Mesendoderm (in vitro differentiated cells): ENCODE measurements around the gene BCO1.

Experiments used
- DNase-seq: peaks from one replicate; pipeline ENCODE4 v3.0.0; 2013
- H2AK5ac ChIP-seq: 2 replicates; pipeline ENCODE4 v1.6.1; 2013; ENCODE audit warnings: low read length, inconsistent platforms
- H2BK120ac ChIP-seq: 2 replicates; pipeline ENCODE4 v1.6.1; 2013; ENCODE audit warnings: low read depth, mild to moderate bottlenecking, low read length, moderate library complexity, mixed read lengths
- H2BK15ac ChIP-seq: replicated peaks from 2 replicates; pipeline ENCODE4 v1.6.1; 2013; ENCODE audit warnings: low read depth, mild to moderate bottlenecking, moderate library complexity
- H2BK5ac ChIP-seq: 2 replicates; pipeline ENCODE4 v1.6.1; 2013; ENCODE audit warnings: low read length, inconsistent platforms
- H3K18ac ChIP-seq: 2 replicates; pipeline ENCODE4 v1.6.1; 2013; ENCODE audit warnings: mild to moderate bottlenecking, low read length, mixed read lengths
- H3K23ac ChIP-seq: one replicate; pipeline ENCODE4 v1.6.1; 2013; ENCODE audit warnings: low read length
- H3K27ac ChIP-seq: 2 replicates; pipeline ENCODE4 v1.5.1; 2013; ENCODE audit warnings: low read depth, mild to moderate bottlenecking, inconsistent platforms, low read length, moderate library complexity
- H3K27me3 ChIP-seq: 2 replicates; pipeline ENCODE4 v1.6.1; 2013; ENCODE audit warnings: low read length, control low read depth, mild to moderate bottlenecking, inconsistent platforms; ENCODE audit not compliant: insufficient read depth, poor library complexity
- H3K36me3 ChIP-seq: 2 replicates; pipeline ENCODE4 v1.6.1; 2013; ENCODE audit warnings: low read length, inconsistent platforms; ENCODE audit not compliant: control insufficient read depth, insufficient read depth
- H3K4ac ChIP-seq: one replicate; pipeline ENCODE4 v1.6.1; 2013; ENCODE audit warnings: low read depth, mild to moderate bottlenecking, low read length, moderate library complexity
- H3K4me1 ChIP-seq: 2 replicates; pipeline ENCODE4 v1.6.1; 2013; ENCODE audit warnings: low read depth, low read length, inconsistent platforms; ENCODE audit not compliant: control insufficient read depth
- H3K4me2 ChIP-seq: 2 replicates; pipeline ENCODE4 v1.6.1; 2013; ENCODE audit warnings: low read length
- H3K4me3 ChIP-seq: 2 replicates; pipeline ENCODE4 v1.5.1; 2013; ENCODE audit warnings: mild to moderate bottlenecking, low read length
- H3K56ac ChIP-seq: one replicate; pipeline ENCODE4 v1.6.1; 2013; ENCODE audit warnings: low read length
- H3K79me1 ChIP-seq: 2 replicates; pipeline ENCODE4 v1.6.1; 2013; ENCODE audit warnings: low read length, inconsistent platforms
- H3K79me2 ChIP-seq: 2 replicates; pipeline ENCODE4 v1.6.1; 2013; ENCODE audit warnings: mild to moderate bottlenecking, low read length; ENCODE audit not compliant: control insufficient read depth, insufficient read depth
- H3K9ac ChIP-seq: 2 replicates; pipeline ENCODE4 v1.6.1; 2013; ENCODE audit warnings: low read length, inconsistent platforms
- H4K5ac ChIP-seq: one replicate; pipeline ENCODE4 v1.6.1; 2013; ENCODE audit warnings: low read length
- H4K8ac ChIP-seq: one replicate; pipeline ENCODE4 v1.6.1; 2013; ENCODE audit warnings: low read depth, mild to moderate bottlenecking, control low read depth, low read length, moderate library complexity
- WGBS: extraction: QIAGEN DNeasy Blood & Tissue Kit; methylation state at CpG from one replicate; pipeline ENCODE4 v1.1.7; 2013; ENCODE audit warnings: low lambda C conversion rate, missing lambda C conversion rate; ENCODE audit not compliant: insufficient coverage; ENCODE audit errors: extremely low coverage; 5-methylcytosine and 5-hydroxymethylcytosine counted together

The BCO1 gene

GRCh38 chr16:81214745-81215166 lies 23.7 kb upstream of the BCO1 start:
- Histone ChIP-seq H3K56ac (no peak overlapping the region), H4K8ac (no peak overlapping the region), H3K23ac (no peak overlapping the region), H3K4me2 (no peak overlapping the region), H3K27me3 (no peaks in the 10 kb centered on the region), H3K79me2 (no peaks in the 10 kb centered on the region), H3K79me1 (no peaks in the 10 kb centered on the region), H2BK5ac (no peak overlapping the region), H3K18ac (no peak overlapping the region), H3K4ac (no peak overlapping the region), H3K9ac (no peak overlapping the region), H3K4me1 (no peaks in the 10 kb centered on the region), H2BK15ac (no peak overlapping the region), H2AK5ac (no peak overlapping the region), H2BK120ac (no peak overlapping the region), H3K36me3 (no peaks in the 10 kb centered on the region), H4K5ac (no peak overlapping the region), H3K4me3 (no peak overlapping the region), H3K27ac (no peak overlapping the region)
- no CpG with 5 or more reads among the region's 15 CpGs for WGBS
- peak; percentile 65 for DNase-seq

- Histone ChIP-seq H3K79me1 (no peaks in the 10 kb centered on the region), H3K79me2 (no peaks in the 10 kb centered on the region), H2AK5ac (no peak overlapping the region), H3K23ac (no peak overlapping the region), H4K8ac (no peak overlapping the region), H3K4me3 (no peak overlapping the region), H2BK15ac (no peak overlapping the region), H4K5ac (no peak overlapping the region), H3K18ac (no peak overlapping the region), H3K4me1 (no peaks in the 10 kb centered on the region), H3K27ac (no peak overlapping the region), H2BK5ac (no peak overlapping the region), H3K9ac (no peak overlapping the region), H3K4ac (no peak overlapping the region), H3K56ac (no peak overlapping the region), H3K4me2 (no peak overlapping the region), H3K27me3 (no peaks in the 10 kb centered on the region), H2BK120ac (no peak overlapping the region), H3K36me3 (no peaks in the 10 kb centered on the region)
- no peak for DNase-seq
- no CpG with 5 or more reads among the region's 16 CpGs for WGBS
Measured at GRCh38 chr16:81216114-81216513, 22.4 kb upstream of the BCO1 start.

GRCh38 chr16:81216706-81217105 lies 21.8 kb upstream of the BCO1 start:
- no peak overlapping the region for H3K56ac ChIP-seq
- H3K9ac ChIP-seq = no peak overlapping the region
- H3K4me1 ChIP-seq = no peaks in the 10 kb centered on the region
- no peak overlapping the region for H4K5ac ChIP-seq
- no peaks in the 10 kb centered on the region for H3K27me3 ChIP-seq
- H3K4ac ChIP-seq = no peak overlapping the region
- no peak overlapping the region for H3K4me3 ChIP-seq
- no peak overlapping the region for H3K27ac ChIP-seq
- H2BK5ac ChIP-seq = no peak overlapping the region
- no peak overlapping the region for H2AK5ac ChIP-seq
- no CpG with 5 or more reads among the region's 2 CpGs for WGBS
- H2BK120ac ChIP-seq = no peak overlapping the region
- no peak overlapping the region for H3K23ac ChIP-seq
- no peaks in the 10 kb centered on the region for H3K79me2 ChIP-seq
- no peak for DNase-seq
- H3K79me1 ChIP-seq = no peaks in the 10 kb centered on the region
- no peak overlapping the region for H3K18ac ChIP-seq
- H4K8ac ChIP-seq = no peak overlapping the region
- no peak overlapping the region for H2BK15ac ChIP-seq
- H3K4me2 ChIP-seq = no peak overlapping the region
- H3K36me3 ChIP-seq = no peaks in the 10 kb centered on the region

GRCh38 chr16:81219151-81219550 lies 19.3 kb upstream of the BCO1 start:
- no CpG with 5 or more reads among the region's 9 CpGs for whole genome bisulfite sequencing
- Histone ChIP-seq H3K27me3 (no peaks in the 10 kb centered on the region), H2BK120ac (no peak overlapping the region), H3K56ac (no peak overlapping the region), H2BK15ac (no peak overlapping the region), H3K4me3 (no peak overlapping the region), H3K27ac (no peak overlapping the region), H3K23ac (no peak overlapping the region), H3K18ac (no peak overlapping the region), H4K8ac (no peak overlapping the region), H3K79me1 (no peaks in the 10 kb centered on the region), H3K4me2 (no peak overlapping the region), H3K9ac (no peak overlapping the region), H2AK5ac (no peak overlapping the region), H3K4me1 (no peaks in the 10 kb centered on the region), H3K4ac (no peak overlapping the region), H3K79me2 (no peaks in the 10 kb centered on the region), H3K36me3 (no peaks in the 10 kb centered on the region), H2BK5ac (no peak overlapping the region), H4K5ac (no peak overlapping the region)
- DNase-seq = no peak

- no peak overlapping the region for H3K18ac ChIP-seq
- no peak overlapping the region for H2BK15ac ChIP-seq
- H4K5ac ChIP-seq = no peak overlapping the region
- no peaks in the 10 kb centered on the region for H3K27me3 ChIP-seq
- no CpG with 5 or more reads among the region's 9 CpGs for WGBS
- no peaks in the 10 kb centered on the region for H3K79me1 ChIP-seq
- H2AK5ac ChIP-seq = no peak overlapping the region
- H3K23ac ChIP-seq = no peak overlapping the region
- no peaks in the 10 kb centered on the region for H3K36me3 ChIP-seq
- H3K4ac ChIP-seq = no peak overlapping the region
- H3K56ac ChIP-seq = no peak overlapping the region
- no peak overlapping the region for H3K9ac ChIP-seq
- H4K8ac ChIP-seq = no peak overlapping the region
- no peaks in the 10 kb centered on the region for H3K79me2 ChIP-seq
- no peak overlapping the region for H2BK5ac ChIP-seq
- H3K4me3 ChIP-seq = no peak overlapping the region
- no peak overlapping the region for H2BK120ac ChIP-seq
- no peak overlapping the region for H3K27ac ChIP-seq
- no peak overlapping the region for H3K4me2 ChIP-seq
- DNase-seq = no peak
- H3K4me1 ChIP-seq = no peaks in the 10 kb centered on the region
Measured at GRCh38 chr16:81220349-81220748, 18.1 kb upstream of the BCO1 start.

GRCh38 chr16:81221731-81222130 lies 16.8 kb upstream of the BCO1 start:
- Histone ChIP-seq H3K79me2 (no peaks in the 10 kb centered on the region), H2BK5ac (no peak overlapping the region), H3K4me3 (no peak overlapping the region), H3K23ac (no peak overlapping the region), H3K4me2 (no peak overlapping the region), H3K79me1 (no peaks in the 10 kb centered on the region), H3K18ac (no peak overlapping the region), H4K8ac (no peak overlapping the region), H3K56ac (no peak overlapping the region), H3K36me3 (no peaks in the 10 kb centered on the region), H3K27me3 (no peaks in the 10 kb centered on the region), H2BK15ac (no peak overlapping the region), H3K27ac (no peak overlapping the region), H4K5ac (no peak overlapping the region), H3K4ac (no peak overlapping the region), H3K9ac (no peak overlapping the region), H2BK120ac (no peak overlapping the region), H2AK5ac (no peak overlapping the region), H3K4me1 (no peaks in the 10 kb centered on the region)
- WGBS = no CpG with 5 or more reads among the region's 6 CpGs
- DNase-seq = no peak
